SK-N-MC (cell line): ENCODE results near the gene ARID1A.

Source experiments
- DNase-seq: peaks from one replicate; pipeline ENCODE4 v3.0.0-alpha.2; 2011; ENCODE audit warnings: low read depth, low spot score
- H3K27ac ChIP-seq: fragments of 200-600 bp; sonication (generic); 2 replicates; pipeline ENCODE4 v1.5.1; 2016; ENCODE audit warnings: mixed run types
- H3K36me3 ChIP-seq: fragments of 200-600 bp; sonication (generic); 2 replicates; pipeline ENCODE4 v1.6.1; 2017; ENCODE audit warnings: antibody characterized with exemption, low read length, mixed read lengths; ENCODE audit not compliant: insufficient read depth
- H3K4me3 ChIP-seq: fragments of 200-600 bp; sonication (generic); 2 replicates; pipeline ENCODE4 v1.5.1; 2016
- H3K9ac ChIP-seq: fragments of 200-600 bp; sonication (generic); 2 replicates; pipeline ENCODE4 v1.8.0; 2017; ENCODE audit warnings: mixed run types, mixed read lengths; ENCODE audit not compliant: insufficient read length
- H3K9me3 ChIP-seq: fragments of 200-600 bp; sonication (generic); 2 replicates; pipeline ENCODE4 v1.6.1; 2017; ENCODE audit warnings: low read depth, mild to moderate bottlenecking, antibody characterized with exemption, low read length, moderate library complexity, mixed read lengths
- EZH2 ChIP-seq: fragments of 200-600 bp; sonication (generic); IDR thresholded peaks from one replicate; pipeline ENCODE4 v1.6.1; 2017; ENCODE audit warnings: antibody characterized with exemption
- FOXP2 ChIP-seq: optimal IDR thresholded peaks from 2 replicates; pipeline ENCODE3; 2011; ENCODE audit warnings: mild to moderate bottlenecking, moderate library complexity; ENCODE audit not compliant: insufficient read depth; ENCODE audit errors: extremely low read length, control extremely low read depth
- POLR2AphosphoS5 ChIP-seq: IDR thresholded peaks from 2 replicates; pipeline ENCODE4 v1.6.1; 2012; ENCODE audit warnings: mild to moderate bottlenecking, low read depth, low read length, borderline replicate concordance

Gene ARID1A

DNA sequence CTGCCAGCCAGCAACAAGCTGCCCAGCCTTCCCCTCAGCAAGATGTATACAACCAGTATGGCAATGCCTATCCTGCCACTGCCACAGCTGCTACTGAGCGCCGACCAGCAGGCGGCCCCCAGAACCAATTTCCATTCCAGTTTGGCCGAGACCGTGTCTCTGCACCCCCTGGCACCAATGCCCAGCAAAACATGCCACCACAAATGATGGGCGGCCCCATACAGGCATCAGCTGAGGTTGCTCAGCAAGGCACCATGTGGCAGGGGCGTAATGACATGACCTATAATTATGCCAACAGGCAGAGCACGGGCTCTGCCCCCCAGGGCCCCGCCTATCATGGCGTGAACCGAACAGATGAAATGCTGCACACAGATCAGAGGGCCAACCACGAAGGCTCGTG is 78.6 kb downstream of the ARID1A start:
- no peak overlapping the region for H3K4me3 ChIP-seq
- TF ChIP-seq POLR2AphosphoS5: no peak
- no peak for TF ChIP-seq EZH2
- no peak for TF ChIP-seq FOXP2
- no peaks in the 10 kb centered on the region for H3K9me3 ChIP-seq
- H3K27ac ChIP-seq: no peak overlapping the region
- DNase-seq: no peak
- H3K9ac ChIP-seq: no peak overlapping the region
- peaks cover 100% of the 10 kb centered on the region for H3K36me3 ChIP-seq

DNA sequence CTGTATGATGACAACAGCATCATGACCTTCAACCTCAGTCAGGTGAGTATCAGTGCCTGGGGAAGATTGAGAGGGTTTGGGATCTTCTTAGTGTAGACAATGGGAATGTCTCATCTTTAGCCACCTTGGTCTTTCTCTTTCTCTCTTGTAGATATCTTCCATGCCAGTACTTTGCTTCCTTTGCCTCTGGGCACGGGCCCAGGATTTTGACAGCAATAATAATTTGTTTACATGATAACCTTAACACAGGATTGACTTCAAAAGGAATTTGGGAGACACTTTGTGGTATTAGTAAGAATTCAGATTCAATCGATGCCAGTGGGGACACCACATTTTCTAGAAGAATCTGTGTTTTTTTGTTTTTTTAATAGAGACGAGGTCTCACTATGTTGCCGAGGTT is 79.9 kb downstream of the ARID1A start:
- H3K36me3 ChIP-seq: peaks cover 100% of the 10 kb centered on the region

DNA sequence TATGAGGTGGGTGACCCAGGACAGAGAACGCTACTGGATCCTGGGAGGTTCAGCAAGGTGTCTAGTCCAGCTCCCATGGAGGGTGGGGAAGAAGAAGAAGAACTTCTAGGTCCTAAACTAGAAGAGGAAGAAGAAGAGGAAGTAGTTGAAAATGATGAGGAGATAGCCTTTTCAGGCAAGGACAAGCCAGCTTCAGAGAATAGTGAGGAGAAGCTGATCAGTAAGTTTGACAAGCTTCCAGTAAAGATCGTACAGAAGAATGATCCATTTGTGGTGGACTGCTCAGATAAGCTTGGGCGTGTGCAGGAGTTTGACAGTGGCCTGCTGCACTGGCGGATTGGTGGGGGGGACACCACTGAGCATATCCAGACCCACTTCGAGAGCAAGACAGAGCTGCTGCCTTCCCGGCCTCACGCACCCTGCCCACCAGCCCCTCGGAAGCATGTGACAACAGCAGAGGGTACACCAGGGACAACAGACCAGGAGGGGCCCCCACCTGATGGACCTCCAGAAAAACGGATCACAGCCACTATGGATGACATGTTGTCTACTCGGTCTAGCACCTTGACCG is 83.4 kb downstream of the ARID1A start:
- Histone ChIP-seq H3K4me3 (no peak overlapping the region), H3K9me3 (no peaks in the 10 kb centered on the region), H3K27ac (no peak overlapping the region), H3K9ac (no peak overlapping the region), H3K36me3 (peaks cover 87% of the 10 kb centered on the region)
- no peak for DNase-seq
- TF ChIP-seq POLR2AphosphoS5: no peak
- no peak for TF ChIP-seq FOXP2
- TF ChIP-seq EZH2: no peak

More for the DNA sequence above, 79.9 kb downstream of the ARID1A start:
- no peak for DNase-seq
- no peaks in the 10 kb centered on the region for H3K9me3 ChIP-seq
- H3K4me3 ChIP-seq: no peak overlapping the region
- H3K9ac ChIP-seq: no peak overlapping the region
- no peak for TF ChIP-seq FOXP2
- no peak for TF ChIP-seq POLR2AphosphoS5
- TF ChIP-seq EZH2: no peak
- no peak overlapping the region for H3K27ac ChIP-seq

DNA sequence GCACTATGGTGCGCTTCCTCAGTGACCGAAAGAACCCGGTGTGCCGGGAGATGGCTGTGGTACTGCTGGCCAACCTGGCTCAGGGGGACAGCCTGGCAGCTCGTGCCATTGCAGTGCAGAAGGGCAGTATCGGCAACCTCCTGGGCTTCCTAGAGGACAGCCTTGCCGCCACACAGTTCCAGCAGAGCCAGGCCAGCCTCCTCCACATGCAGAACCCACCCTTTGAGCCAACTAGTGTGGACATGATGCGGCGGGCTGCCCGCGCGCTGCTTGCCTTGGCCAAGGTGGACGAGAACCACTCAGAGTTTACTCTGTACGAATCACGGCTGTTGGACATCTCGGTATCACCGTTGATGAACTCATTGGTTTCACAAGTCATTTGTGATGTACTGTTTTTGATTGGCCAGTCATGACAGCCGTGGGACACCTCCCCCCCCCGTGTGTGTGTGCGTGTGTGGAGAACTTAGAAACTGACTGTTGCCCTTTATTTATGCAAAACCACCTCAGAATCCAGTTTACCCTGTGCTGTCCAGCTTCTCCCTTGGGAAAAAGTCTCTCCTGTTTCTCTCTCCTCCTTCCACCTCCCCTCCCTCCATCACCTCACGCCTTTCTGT is 84.6 kb downstream of the ARID1A start:
- Histone ChIP-seq H3K36me3 (peaks cover 75% of the 10 kb centered on the region), H3K4me3 (no peak overlapping the region), H3K27ac (no peak overlapping the region), H3K9ac (no peak overlapping the region), H3K9me3 (no peaks in the 10 kb centered on the region)
- DNase-seq: no peak
- no peak for TF ChIP-seq FOXP2
- no peak for TF ChIP-seq POLR2AphosphoS5
- TF ChIP-seq EZH2: no peak

DNA sequence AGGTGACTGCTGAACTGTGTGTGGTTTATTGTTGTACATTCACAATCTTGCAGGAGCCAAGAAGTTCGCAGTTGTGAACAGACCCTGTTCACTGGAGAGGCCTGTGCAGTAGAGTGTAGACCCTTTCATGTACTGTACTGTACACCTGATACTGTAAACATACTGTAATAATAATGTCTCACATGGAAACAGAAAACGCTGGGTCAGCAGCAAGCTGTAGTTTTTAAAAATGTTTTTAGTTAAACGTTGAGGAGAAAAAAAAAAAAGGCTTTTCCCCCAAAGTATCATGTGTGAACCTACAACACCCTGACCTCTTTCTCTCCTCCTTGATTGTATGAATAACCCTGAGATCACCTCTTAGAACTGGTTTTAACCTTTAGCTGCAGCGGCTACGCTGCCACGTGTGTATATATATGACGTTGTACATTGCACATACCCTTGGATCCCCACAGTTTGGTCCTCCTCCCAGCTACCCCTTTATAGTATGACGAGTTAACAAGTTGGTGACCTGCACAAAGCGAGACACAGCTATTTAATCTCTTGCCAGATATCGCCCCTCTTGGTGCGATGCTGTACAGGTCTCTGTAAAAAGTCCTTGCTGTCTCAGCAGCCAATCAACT is 85.5 kb downstream of the ARID1A start:
- Histone ChIP-seq H3K27ac (peak overlapping the region; percentile 29), H3K9me3 (no peaks in the 10 kb centered on the region), H3K36me3 (peaks cover 66% of the 10 kb centered on the region), H3K9ac (no peak overlapping the region), H3K4me3 (no peak overlapping the region)
- no peak for TF ChIP-seq FOXP2
- no peak for TF ChIP-seq EZH2
- no peak for TF ChIP-seq POLR2AphosphoS5
- no peak for DNase-seq

DNA sequence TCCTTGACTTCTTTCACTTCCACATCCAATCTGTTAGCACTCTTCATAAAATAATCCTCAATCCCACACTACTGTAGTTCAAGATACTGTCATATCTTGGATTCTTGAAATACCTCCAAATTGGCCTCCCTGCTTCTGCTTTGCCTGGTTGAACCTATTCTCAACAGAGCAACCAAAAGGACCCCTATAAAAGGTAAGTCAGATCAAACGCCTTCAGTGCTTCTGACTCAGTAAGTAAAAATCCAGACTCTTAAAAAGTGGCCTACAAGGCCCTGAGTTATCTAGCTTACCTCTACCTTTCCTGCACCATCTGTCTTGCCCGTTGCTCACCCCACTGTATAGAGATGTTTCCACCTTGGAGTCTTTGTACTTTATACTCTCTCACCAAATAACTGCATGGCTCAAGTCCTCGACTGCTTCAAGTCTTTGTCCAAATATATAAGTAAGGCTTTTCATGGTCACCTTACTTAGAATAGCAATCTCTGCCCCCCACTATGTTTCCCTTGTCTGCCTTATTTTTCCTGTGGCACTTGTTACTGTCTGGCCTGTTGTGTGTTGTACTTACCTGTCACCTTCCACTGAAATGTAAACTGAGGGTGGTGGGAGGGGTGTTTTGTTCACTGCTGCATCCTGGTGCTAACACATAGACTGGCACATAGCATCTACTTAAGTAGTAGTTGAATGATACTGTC is 86.9 kb downstream of the ARID1A start:
- peaks cover 53% of the 10 kb centered on the region for H3K36me3 ChIP-seq
- peak overlapping the region; percentile 29 for H3K27ac ChIP-seq
- TF ChIP-seq FOXP2: no peak
- TF ChIP-seq POLR2AphosphoS5: no peak
- TF ChIP-seq EZH2: no peak

DNA sequence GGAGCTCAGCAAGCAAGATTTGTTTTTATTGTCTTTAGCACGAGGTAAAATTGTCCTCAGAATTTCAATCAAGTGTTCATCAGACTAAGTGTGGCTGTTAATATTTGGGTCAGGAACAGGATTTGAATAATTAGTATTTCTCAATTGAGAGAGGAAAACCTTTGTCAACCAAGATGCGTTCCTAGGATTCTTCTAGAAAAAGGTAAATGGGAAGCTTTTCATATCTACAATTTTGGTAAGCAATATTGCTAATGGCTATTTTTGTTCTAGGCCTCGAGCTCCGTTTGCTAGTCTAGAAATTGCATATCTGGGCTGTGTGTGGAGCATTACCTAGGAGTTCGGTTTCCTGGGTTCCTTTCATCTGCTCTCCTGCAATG is 87.8 kb downstream of the ARID1A start:
- H3K4me3 ChIP-seq: no peak overlapping the region
- TF ChIP-seq FOXP2: no peak
- TF ChIP-seq EZH2: no peak
- no peak for TF ChIP-seq POLR2AphosphoS5
- H3K27ac ChIP-seq: peak overlapping the region; percentile 29
- no peak for DNase-seq
- no peaks in the 10 kb centered on the region for H3K9me3 ChIP-seq
- peaks cover 43% of the 10 kb centered on the region for H3K36me3 ChIP-seq
- no peak overlapping the region for H3K9ac ChIP-seq

More for the DNA sequence above, 86.9 kb downstream of the ARID1A start:
- H3K9ac ChIP-seq: no peak overlapping the region
- no peak for DNase-seq
- no peak overlapping the region for H3K4me3 ChIP-seq
- H3K9me3 ChIP-seq: no peaks in the 10 kb centered on the region

DNA sequence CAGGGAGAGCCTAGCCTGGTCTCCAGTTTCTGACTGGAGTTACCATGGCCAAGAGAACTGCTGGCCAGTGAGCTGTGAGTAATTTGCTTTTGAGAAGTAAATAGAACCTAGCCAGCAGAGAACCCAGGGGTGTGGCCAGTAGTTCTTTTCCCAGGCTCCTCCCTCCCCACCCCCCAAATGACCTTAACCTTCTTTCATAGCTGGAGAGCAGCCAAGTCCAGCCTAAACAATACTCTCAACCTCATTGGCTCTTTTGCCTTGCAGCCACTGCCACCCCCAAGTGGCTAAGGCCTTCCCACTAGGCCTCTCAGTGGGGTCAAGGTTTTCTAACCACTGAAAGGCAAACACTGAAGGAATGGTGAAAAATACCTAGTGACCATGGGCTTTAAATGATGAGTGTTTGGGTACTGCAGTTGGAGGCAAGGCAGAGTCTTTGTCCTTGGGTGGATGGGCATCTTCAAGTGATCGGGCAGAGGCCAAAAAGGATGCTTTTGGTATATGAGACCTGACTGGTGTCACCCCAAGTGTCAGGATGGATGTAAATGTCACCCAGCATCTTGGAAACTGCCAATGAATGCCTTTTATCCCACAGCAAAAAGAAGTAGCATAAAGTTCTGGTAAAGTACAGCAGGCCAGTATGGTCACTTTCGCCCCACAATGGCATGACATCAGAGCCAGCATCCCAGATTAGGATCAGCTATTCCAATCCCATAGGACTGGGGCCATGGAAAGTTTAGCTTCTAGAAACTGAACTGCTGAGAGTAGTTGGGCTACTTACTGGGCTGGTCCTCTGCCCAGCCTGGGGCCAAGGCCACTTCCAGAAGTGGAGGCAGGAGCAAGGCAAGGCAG is 88.4 kb downstream of the ARID1A start:
- Histone ChIP-seq H3K27ac (peak overlapping the region; percentile 93), H3K4me3 (no peak overlapping the region), H3K9ac (no peak overlapping the region), H3K36me3 (peaks cover 37% of the 10 kb centered on the region), H3K9me3 (no peaks in the 10 kb centered on the region)
- DNase-seq: no peak
- TF ChIP-seq EZH2: no peak
- no peak for TF ChIP-seq POLR2AphosphoS5
- TF ChIP-seq FOXP2: no peak
